ENCODE results near the gene MBD2. TPM values are rescaled to one million over a fixed set of nuclear protein-coding genes. Genes with fewer than 3 reads are reported as not detected.

Gene MBD2
- total RNA-seq, 1 experiment from 2014 or later = 21.9 TPM

DNA sequence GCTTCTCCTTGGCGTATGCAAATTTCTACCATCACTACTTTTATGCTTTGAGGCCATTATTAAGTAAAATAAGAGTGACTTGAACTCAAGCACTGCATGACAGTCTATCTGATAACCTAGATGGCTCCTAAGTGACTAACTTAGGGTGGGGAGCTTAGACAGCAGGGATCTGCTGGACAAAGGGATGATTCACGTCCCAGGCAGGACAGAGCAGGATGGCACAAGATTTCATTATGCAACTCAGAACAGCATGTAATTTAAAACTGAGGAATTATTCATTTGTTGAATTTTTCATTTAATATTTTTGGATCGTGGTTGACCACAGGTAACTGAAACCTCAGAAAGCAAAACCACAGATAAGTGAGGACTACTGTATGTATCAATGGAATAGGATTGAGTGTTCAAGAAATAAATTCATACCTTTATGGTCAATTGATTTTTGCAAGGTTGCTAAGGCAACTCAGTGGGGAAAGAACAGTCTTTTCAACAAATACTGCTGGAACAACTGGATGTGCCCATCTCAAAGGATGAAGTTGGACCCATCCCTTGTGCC lies 115.3 kb downstream of the MBD2 start:
- no peak for DNase-seq (ENCODE audit: low read depth)

DNA sequence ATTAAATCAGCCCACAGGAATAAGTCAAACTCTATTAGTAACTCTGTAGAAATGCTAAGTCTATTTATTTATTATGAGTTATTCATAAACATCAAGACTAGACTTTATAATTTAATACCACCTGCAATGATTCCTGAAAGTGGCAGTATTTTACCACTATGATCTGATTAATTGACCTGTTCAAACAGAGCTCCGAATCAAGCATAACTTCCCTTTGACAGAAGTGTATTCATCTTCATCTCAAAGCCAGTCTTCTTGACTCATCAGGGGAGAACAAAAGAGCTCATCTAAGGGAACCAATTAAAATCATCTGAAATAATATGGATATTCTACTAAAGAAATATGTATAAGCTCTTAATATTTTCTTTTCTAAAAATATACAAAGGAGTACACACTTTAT lies 122.3 kb downstream of the MBD2 start:
- no peak for DNase-seq (ENCODE audit: low read depth)

Other genes starting within 250 kb of the MBD2 start
- 3.6 and 10.5 TPM in 2 replicates for gene POLI, start 44.8 kb upstream of the MBD2 start, total RNA-seq (2014; rRNA removed; shearing (Covaris generic))
- gene STARD6, start 133.2 kb upstream of the MBD2 start, total RNA-seq (2014; rRNA removed; shearing (Covaris generic)) = 0.11 TPM in 1 of 2 replicates, not detected in the other
- gene C18orf54, start 133.2 kb upstream of the MBD2 start, total RNA-seq (2014; rRNA removed; shearing (Covaris generic)) = 5.8 and 7.7 TPM in 2 replicates